ENCODE results near the gene HDAC4. TPM values are rescaled to one million over a fixed set of nuclear protein-coding genes. Genes with fewer than 3 reads are reported as not detected.
A peak's percentile ranks its signal among the peaks of the same experiment; 100 is the strongest.

The HDAC4 gene
- total and polyA plus RNA-seq, 2 donors (not counting 1 experiment from before 2014, with no cell fraction given), result 13.5 to 46.0 TPM

- no peak for DNase-seq
- H3K36me3 ChIP-seq (replicated peaks in 1 of 2; ENCODE audit: control extremely low read depth in 1 of 2, control insufficient read depth in 1 of 2, extremely low read depth in 1 of 2, insufficient read depth in 2 of 2, low read length in 1 of 2), result no peaks in the 10 kb centered on the region
- Mint-ChIP-seq H3K4me1 (peaks cover 49% of the 10 kb centered on the region), H3K27ac (no peak overlapping the region), H3K4me3 (no peak overlapping the region), H3K9me3 (ENCODE audit: insufficient read depth) (no peaks in the 10 kb centered on the region), H3K27me3 (no peaks in the 10 kb centered on the region)
- no peak overlapping the region for H2AFZ ChIP-seq (ENCODE audit: insufficient read depth, low read depth, low read length, poor library complexity, severe bottlenecking)
- POLR2A ChIA-PET, result no interaction called here
- H3K4me3 ChIP-seq (ENCODE audit: control extremely low read depth in 1 of 5, extremely low read depth in 1 of 5, insufficient read depth in 1 of 5, low read depth in 2 of 5, low read length in 4 of 5), result no peak overlapping the region
- intact Hi-C loops (cut with micrococcal nuclease), result no loop called here
- H3K27me3 ChIP-seq (replicated peaks in 1 of 4; ENCODE audit: control extremely low read depth in 1 of 4, control insufficient read depth in 3 of 4, insufficient read depth in 4 of 4, low read length in 3 of 4), result no peaks in the 10 kb centered on the region
- H4K20me1 ChIP-seq (ENCODE audit: control insufficient read depth, insufficient read depth, low read length, poor library complexity, severe bottlenecking), result peaks cover 10% of the 10 kb centered on the region
- 76% methylated on average over 22 of the region's 24 CpGs for WGBS (ENCODE audit: insufficient coverage)
- no peaks in the 10 kb centered on the region for H3K9me3 ChIP-seq (ENCODE audit: control extremely low read depth in 1 of 3, control insufficient read depth in 2 of 3, insufficient read depth in 1 of 3, low read length in 2 of 3)
- H3K4me2 ChIP-seq (replicated peaks; ENCODE audit: low read depth, low read length, poor library complexity, severe bottlenecking), result no peak overlapping the region
- H3K9ac ChIP-seq (ENCODE audit: low read length), result no peak overlapping the region
- TF ChIP-seq CTCF (IDR thresholded peaks at IDR 0.05), result no peak
- TF ChIP-seq EZH2 (IDR thresholded peaks at IDR 0.05; ENCODE audit: borderline replicate concordance, insufficient read depth, low read depth, low read length, poor library complexity, severe bottlenecking), result no peak
- ATAC-seq (ENCODE audit: low read depth), result no peak
- CTCF ChIA-PET, result no interaction called here
- peaks cover 33% of the 10 kb centered on the region for H3K79me2 ChIP-seq (ENCODE audit: control insufficient read depth, insufficient read depth, low read length)
- H3K27ac ChIP-seq (ENCODE audit: low read length in 2 of 2), result no peak overlapping the region
- H3K4me1 ChIP-seq (ENCODE audit: control insufficient read depth in 2 of 2, insufficient read depth in 2 of 2, low read length in 2 of 2), result peaks cover 29 to 35% of the 10 kb centered on the region in 2 donors
These were observed 177.3 kb downstream of the HDAC4 start for GRCh38 chr2:239223310-239224198.

- no peaks in the 10 kb centered on the region for H3K9me3 Mint-ChIP-seq (ENCODE audit: insufficient read depth)
- peaks cover 35% of the 10 kb centered on the region for H3K79me2 ChIP-seq (ENCODE audit: control insufficient read depth, insufficient read depth, low read length)
- H3K27ac ChIP-seq (ENCODE audit: low read length in 2 of 2), result no peak overlapping the region
- peak overlapping the region; percentile 47 for H2AFZ ChIP-seq (ENCODE audit: insufficient read depth, low read depth, low read length, poor library complexity, severe bottlenecking)
- WGBS (ENCODE audit: insufficient coverage), result 29% methylated on average over 5 of the region's 10 CpGs
- H3K27me3 Mint-ChIP-seq, result no peaks in the 10 kb centered on the region
- H3K4me1 ChIP-seq (ENCODE audit: control insufficient read depth in 2 of 2, insufficient read depth in 2 of 2, low read length in 2 of 2), result peaks cover 29 to 35% of the 10 kb centered on the region in 2 donors
- H3K9me3 ChIP-seq (ENCODE audit: control extremely low read depth in 1 of 3, control insufficient read depth in 2 of 3, insufficient read depth in 1 of 3, low read length in 2 of 3), result no peaks in the 10 kb centered on the region
- POLR2A ChIA-PET, result no interaction called here
- H3K4me3 ChIP-seq (ENCODE audit: control extremely low read depth in 1 of 5, extremely low read depth in 1 of 5, insufficient read depth in 1 of 5, low read depth in 2 of 5, low read length in 4 of 5), result peak overlapping the region in 1 of 5 experiments; percentile 2
- no peak overlapping the region for H3K27ac Mint-ChIP-seq
- CTCF ChIA-PET, result no interaction called here
- peaks cover 49% of the 10 kb centered on the region for H3K4me1 Mint-ChIP-seq
- H3K4me3 Mint-ChIP-seq, result peak overlapping the region; percentile 42
- peaks cover 10% of the 10 kb centered on the region for H4K20me1 ChIP-seq (ENCODE audit: control insufficient read depth, insufficient read depth, low read length, poor library complexity, severe bottlenecking)
- DNase-seq, result no peak
- H3K36me3 ChIP-seq (replicated peaks in 1 of 2; ENCODE audit: control extremely low read depth in 1 of 2, control insufficient read depth in 1 of 2, extremely low read depth in 1 of 2, insufficient read depth in 2 of 2, low read length in 1 of 2), result no peaks in the 10 kb centered on the region
- peak overlapping the region; percentile 28 for H3K9ac ChIP-seq (ENCODE audit: low read length)
- ATAC-seq (ENCODE audit: low read depth), result no peak
- H3K4me2 ChIP-seq (replicated peaks; ENCODE audit: low read depth, low read length, poor library complexity, severe bottlenecking), result peak overlapping the region; percentile 66
- no peak for TF ChIP-seq EZH2 (IDR thresholded peaks at IDR 0.05; ENCODE audit: borderline replicate concordance, insufficient read depth, low read depth, low read length, poor library complexity, severe bottlenecking)
- no peak for TF ChIP-seq CTCF (IDR thresholded peaks at IDR 0.05)
- intact Hi-C loops (cut with micrococcal nuclease), result no loop called here
- no peaks in the 10 kb centered on the region for H3K27me3 ChIP-seq (replicated peaks in 1 of 4; ENCODE audit: control extremely low read depth in 1 of 4, control insufficient read depth in 3 of 4, insufficient read depth in 4 of 4, low read length in 3 of 4)
These were observed 178.0 kb downstream of the HDAC4 start for GRCh38 chr2:239222706-239223309.
